GM12874 (cell line): ENCODE measurements around the gene TUBB4A.
A peak's percentile ranks its signal among the peaks of the same experiment; 100 is the strongest.

Experiments used
- CTCF ChIP-seq: IDR thresholded peaks from 2 replicates; pipeline ENCODE4 v1.5.1; 2011; ENCODE audit warnings: low read depth, mild to moderate bottlenecking, control low read depth, low read length, moderate library complexity; ENCODE audit not compliant: insufficient read depth

TUBB4A gene

GRCh38 chr19:6484230-6484629, 17.9 kb downstream of the TUBB4A start:
- TF ChIP-seq CTCF: no peak

GRCh38 chr19:6483235-6483634, 18.9 kb downstream of the TUBB4A start:
- TF ChIP-seq CTCF: no peak

DNA sequence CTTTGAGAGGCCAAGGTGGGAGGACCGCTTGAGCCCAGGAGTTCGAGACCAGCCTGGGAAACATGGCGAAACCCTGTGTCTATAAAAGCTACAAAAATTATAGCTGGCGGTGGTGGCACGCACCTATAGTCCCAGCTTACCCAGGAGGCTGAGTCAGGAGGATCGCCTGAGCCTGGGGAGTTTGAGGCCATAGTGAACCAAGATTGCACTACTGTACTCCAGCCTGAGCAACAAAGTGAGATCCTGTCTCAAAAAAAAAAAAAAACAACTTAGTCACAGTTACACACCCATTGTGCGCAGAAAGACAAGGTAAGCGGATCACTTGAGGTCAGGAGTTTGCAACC, 19.8 kb downstream of the TUBB4A start:
- no peak for TF ChIP-seq CTCF

- TF ChIP-seq CTCF: peak; percentile 62
Observed at GRCh38 chr19:6481541-6482342, 20.4 kb downstream of the TUBB4A start, which contains the start of gene DENND1C. DENND1C (minus strand) TSS chr19:6481787; CDS start chr19:6481695, 92 bp downstream.

- no peak for TF ChIP-seq CTCF
Observed at GRCh38 chr19:6480848-6481415, 21.2 kb downstream of the TUBB4A start.

DNA sequence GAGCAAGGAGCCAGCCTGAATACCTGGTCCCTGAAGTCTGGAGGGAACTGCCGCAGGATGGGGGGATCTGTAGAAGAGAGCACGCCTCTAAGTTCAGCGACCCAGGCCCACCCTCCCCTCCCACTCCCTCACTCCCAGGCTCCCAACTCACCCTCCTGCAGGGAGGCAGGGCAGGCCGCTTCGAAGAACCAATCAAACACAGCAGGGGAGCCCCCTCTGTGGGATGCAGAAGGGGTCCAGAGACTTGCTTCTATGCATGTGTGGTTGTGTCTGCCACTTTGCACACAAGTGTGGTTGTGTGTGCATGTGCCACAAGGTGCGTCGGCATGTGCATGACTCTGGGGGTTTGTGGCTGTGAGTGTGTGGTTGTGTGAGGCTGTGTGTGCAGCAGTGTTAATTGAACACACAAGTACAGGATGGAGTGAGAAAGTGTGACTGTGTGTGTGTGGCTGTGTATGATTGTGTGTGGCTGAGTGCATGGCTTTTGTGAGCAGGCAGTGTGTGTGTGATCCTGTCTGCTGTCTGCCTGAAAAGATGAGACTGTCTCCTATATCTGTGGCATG, 22.2 kb downstream of the TUBB4A start:
- no peak for TF ChIP-seq CTCF

DNA sequence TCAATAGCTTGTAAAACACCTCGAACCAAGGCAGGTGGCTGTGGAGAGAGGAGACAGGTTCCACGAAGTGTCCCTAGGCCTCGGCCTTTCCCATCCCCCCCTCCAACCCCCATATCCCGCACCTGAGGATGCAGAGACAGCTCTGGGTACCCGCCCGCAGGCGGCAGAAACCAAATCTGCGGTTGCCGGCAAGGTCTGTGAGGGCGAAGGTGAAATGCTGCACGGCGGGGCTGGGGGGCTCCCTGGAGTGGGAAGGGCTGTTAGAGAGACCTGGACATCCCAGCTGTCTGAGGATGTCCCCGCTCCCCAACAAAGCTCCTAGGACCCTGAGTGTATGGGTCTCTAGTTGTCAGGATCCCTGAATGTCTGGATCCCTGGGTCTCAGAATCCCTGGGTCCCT, 23.3 kb downstream of the TUBB4A start:
- TF ChIP-seq CTCF: no peak
